Activated CD4-positive, CD25-positive, alpha-beta regulatory T cell treated with anti-CD3 and anti-CD28 coated beads, Interleukin-2, amount 50 U/mL, for 24 hours (primary cell): Measurements from ENCODE around the gene TTLL6.
"Not testable (repeated sequence)": the region's sequence is repeated elsewhere in the genome, so short reads cannot be mapped to it uniquely, and the experiment has no call there.

ENCODE experiments used
- ATAC-seq, 2 donors: fragments of 150-1000 bp; cut with Tn5 transposase; one replicate each; pipeline ENCODE4 v1.10.0; 2021; ENCODE audit warnings: mild to moderate bottlenecking in 1 of 2, moderate library complexity in 1 of 2

Gene TTLL6

GRCh38 chr17:48816774-48817590 lies at the start of gene TTLL6:
Gene TTLL6, minus strand, starts transcription at chr17:48817229. Its CDS starts 157 bp downstream, at chr17:48817072.
- ATAC-seq = peak; percentile 98

- no peak for ATAC-seq
Measured at GRCh38 chr17:48860456-48860855, 43.4 kb upstream of the TTLL6 start.

GRCh38 chr17:48860034-48860433 lies 43.0 kb upstream of the TTLL6 start:
- ATAC-seq = no peak

- no peak for ATAC-seq
Measured at GRCh38 chr17:48856122-48856821, 39.2 kb upstream of the TTLL6 start.

GRCh38 chr17:48854774-48855476 lies 37.9 kb upstream of the TTLL6 start:
- no peak for ATAC-seq

- peak; percentile 25 to 36 for ATAC-seq
Measured at GRCh38 chr17:48850792-48851323, 33.8 kb upstream of the TTLL6 start.

- no peak for ATAC-seq
Measured at GRCh38 chr17:48843187-48843900, 26.3 kb upstream of the TTLL6 start.

- no peak for ATAC-seq
Measured at GRCh38 chr17:48842746-48843145, 25.7 kb upstream of the TTLL6 start.

GRCh38 chr17:48841395-48841831 lies 24.4 kb upstream of the TTLL6 start:
- peak; percentile 92 to 96 for ATAC-seq

- no peak for ATAC-seq
Measured at GRCh38 chr17:48840441-48840840, 23.4 kb upstream of the TTLL6 start.

- not testable (repeated sequence) for ATAC-seq
Measured at GRCh38 chr17:48837458-48837857, 20.4 kb upstream of the TTLL6 start.

GRCh38 chr17:48835971-48836370 lies 18.9 kb upstream of the TTLL6 start:
- peak in 1 of 2 donors; percentile 34 for ATAC-seq

GRCh38 chr17:48834973-48835372 lies 17.9 kb upstream of the TTLL6 start:
- no peak for ATAC-seq

- ATAC-seq = no peak
Measured at GRCh38 chr17:48831549-48831883, 14.5 kb upstream of the TTLL6 start.

- peak; percentile 86 to 92 for ATAC-seq
Measured at GRCh38 chr17:48830840-48831548, 14.0 kb upstream of the TTLL6 start, which contains the start of gene CALCOCO2. Gene CALCOCO2, plus strand, starts transcription at chr17:48831035. Its CDS starts 10,673 bp downstream, at chr17:48841708.

- ATAC-seq = no peak
Measured at GRCh38 chr17:48825446-48826381, 8.7 kb upstream of the TTLL6 start.

- not testable (repeated sequence) for ATAC-seq
Measured at GRCh38 chr17:48820936-48821335, 3.9 kb upstream of the TTLL6 start.

GRCh38 chr17:48819466-48819865 lies 2.4 kb upstream of the TTLL6 start:
- no peak for ATAC-seq

- no peak for ATAC-seq
Measured at GRCh38 chr17:48818361-48818841, 1.4 kb upstream of the TTLL6 start.

- ATAC-seq = no peak
Measured at GRCh38 chr17:48816438-48816773, 623 bp downstream of the TTLL6 start.
